Neutrophil (primary cell): ENCODE data around the gene C3orf52.

Source experiments
- H3K27ac ChIP-seq: fragments of 200-600 bp; sonication (generic); 2 replicates; pipeline ENCODE4 v1.5.1; 2016; ENCODE audit warnings: mild to moderate bottlenecking, moderate library complexity
- H3K27me3 ChIP-seq: fragments of 200-600 bp; sonication (generic); 2 replicates; pipeline ENCODE4 v1.6.0; 2016; ENCODE audit warnings: mild to moderate bottlenecking
- H3K36me3 ChIP-seq: fragments of 200-600 bp; sonication (generic); 2 replicates; pipeline ENCODE4 v1.5.1; 2017
- H3K4me1 ChIP-seq, 2 experiments: fragments of 200-600 bp in 1 of 2; sonication (generic) in 1 of 2; 1 replicate in 1 of 2; 2 replicates in 1 of 2; pipeline versions ENCODE4 v1.5.1 to v1.6.1; 2013 to 2016; ENCODE audit warnings: low read depth in 1 of 2, low read length in 1 of 2, mild to moderate bottlenecking in 1 of 2, moderate library complexity in 1 of 2; ENCODE audit not compliant: control insufficient read depth in 1 of 2, insufficient read depth in 1 of 2
- H3K4me3 ChIP-seq, 2 experiments: fragments of 200-600 bp in 1 of 2; sonication (generic) in 1 of 2; 1 replicate in 1 of 2; 2 replicates in 1 of 2; pipeline ENCODE4 v1.5.1; 2013 to 2016; ENCODE audit warnings: low read depth in 1 of 2, low read length in 1 of 2, mild to moderate bottlenecking in 1 of 2, moderate library complexity in 1 of 2
- H3K9me3 ChIP-seq: fragments of 200-600 bp; sonication (generic); 2 replicates; pipeline ENCODE4 v1.5.1; 2016
- CTCF ChIP-seq: fragments of 200-600 bp; sonication (generic); IDR thresholded peaks from 2 replicates; pipeline ENCODE4 v1.5.1; 2016; ENCODE audit warnings: antibody characterized with exemption

Gene C3orf52

GRCh38 chr3:112088944-112089343 lies 2.8 kb downstream of the C3orf52 start:
- Histone ChIP-seq H3K36me3 (no peaks in the 10 kb centered on the region), H3K4me1 (peaks cover 23 to 29% of the 10 kb centered on the region in 2 experiments), H3K27ac (no peak overlapping the region), H3K4me3 (no peak overlapping the region), H3K9me3 (no peaks in the 10 kb centered on the region), H3K27me3 (peaks cover 97% of the 10 kb centered on the region)
- TF ChIP-seq CTCF: no peak

- H3K9me3 ChIP-seq: no peaks in the 10 kb centered on the region
- peaks cover 18 to 25% of the 10 kb centered on the region in 2 experiments for H3K4me1 ChIP-seq
- H3K27ac ChIP-seq: no peak overlapping the region
- no peak for TF ChIP-seq CTCF
- H3K27me3 ChIP-seq: peaks cover 97% of the 10 kb centered on the region
- H3K36me3 ChIP-seq: no peaks in the 10 kb centered on the region
- H3K4me3 ChIP-seq: no peak overlapping the region
Observed at GRCh38 chr3:112089956-112090886, 4.0 kb downstream of the C3orf52 start.

- Histone ChIP-seq H3K27ac (no peak overlapping the region), H3K4me1 (peaks cover 18 to 21% of the 10 kb centered on the region in 2 experiments), H3K4me3 (no peak overlapping the region), H3K36me3 (no peaks in the 10 kb centered on the region), H3K9me3 (no peaks in the 10 kb centered on the region), H3K27me3 (peaks cover 97% of the 10 kb centered on the region)
- no peak for TF ChIP-seq CTCF
Observed at GRCh38 chr3:112090887-112091586, 4.8 kb downstream of the C3orf52 start.

- no peak for TF ChIP-seq CTCF
- H3K27ac ChIP-seq: no peak overlapping the region
- H3K27me3 ChIP-seq: peaks cover 97% of the 10 kb centered on the region
- no peaks in the 10 kb centered on the region for H3K9me3 ChIP-seq
- no peak overlapping the region for H3K4me3 ChIP-seq
- peaks cover 10 to 12% of the 10 kb centered on the region in 2 experiments for H3K4me1 ChIP-seq
- H3K36me3 ChIP-seq: no peaks in the 10 kb centered on the region
Observed at GRCh38 chr3:112092496-112093179, 6.4 kb downstream of the C3orf52 start.

- no peak for TF ChIP-seq CTCF
Observed at GRCh38 chr3:112093180-112093522, 7.0 kb downstream of the C3orf52 start.

More at GRCh38 chr3:112093180-112093522, 7.0 kb downstream of the C3orf52 start:
- Histone ChIP-seq H3K9me3 (no peaks in the 10 kb centered on the region), H3K36me3 (no peaks in the 10 kb centered on the region), H3K27me3 (peaks cover 97% of the 10 kb centered on the region), H3K4me3 (no peak overlapping the region), H3K27ac (no peak overlapping the region), H3K4me1 (peaks cover 10 to 12% of the 10 kb centered on the region in 2 experiments)
